Activated T-cell treated with anti-CD3 and anti-CD28 coated beads, Interleukin-2, amount 50 U/mL, for 48 hours (primary cell): ENCODE measurements around the gene TMEM53.

ENCODE experiments used
- DNase-seq, 2 experiments: peaks; one replicate each; pipeline ENCODE4 v3.0.0-alpha.2; 2020

Gene TMEM53

DNA sequence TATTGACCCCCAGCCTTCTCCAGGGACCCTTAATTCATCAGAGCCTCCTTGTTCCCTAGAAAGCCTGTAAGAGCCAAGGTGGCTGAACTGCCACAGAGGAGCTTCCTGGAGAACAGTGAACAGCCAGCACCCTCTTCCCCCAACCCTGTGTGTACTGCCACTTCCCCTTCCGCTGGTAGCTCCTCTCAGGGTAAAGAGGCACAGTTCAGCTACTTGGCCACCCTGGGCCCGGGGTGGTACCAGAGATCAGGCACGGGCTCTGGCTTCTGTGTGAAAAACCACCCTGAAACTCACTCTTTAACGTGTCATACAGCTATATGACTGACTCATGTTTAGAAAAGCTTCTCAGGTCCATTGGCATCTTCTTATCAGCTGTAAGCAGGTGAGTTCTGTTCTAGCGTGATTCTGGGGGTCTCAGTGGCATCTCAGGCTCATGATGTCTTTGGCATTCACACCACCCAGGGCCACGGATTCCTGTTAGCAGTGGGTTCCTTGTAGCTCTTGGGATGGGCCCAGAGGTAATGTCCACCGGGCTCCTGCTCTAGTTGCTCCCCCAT lies 22.6 kb upstream of the TMEM53 start:
- DNase-seq = peak; percentile 58 to 63

- DNase-seq = no peak
Observed at GRCh38 chr1:44696101-44696500, 21.8 kb upstream of the TMEM53 start.

DNA sequence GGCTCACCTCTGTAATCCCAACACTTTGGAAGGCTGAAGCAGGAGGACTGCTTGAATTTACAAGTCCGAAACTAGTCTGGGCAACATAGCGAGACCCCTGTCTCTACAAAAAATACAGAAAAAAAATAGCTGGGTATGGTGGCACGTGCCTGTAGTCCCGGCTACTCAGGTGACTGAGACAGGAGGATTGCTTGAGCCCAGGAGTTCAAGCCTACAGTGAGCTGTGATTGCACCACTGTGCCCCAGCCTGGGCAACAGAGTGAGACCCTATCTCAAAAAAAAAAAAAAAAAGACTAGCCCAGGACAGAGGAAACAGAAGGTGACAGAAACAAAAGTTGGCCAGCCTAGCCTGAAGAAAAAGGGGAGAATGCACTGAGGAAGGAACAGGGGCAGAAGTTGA lies 21.4 kb upstream of the TMEM53 start:
- DNase-seq = no peak

DNA sequence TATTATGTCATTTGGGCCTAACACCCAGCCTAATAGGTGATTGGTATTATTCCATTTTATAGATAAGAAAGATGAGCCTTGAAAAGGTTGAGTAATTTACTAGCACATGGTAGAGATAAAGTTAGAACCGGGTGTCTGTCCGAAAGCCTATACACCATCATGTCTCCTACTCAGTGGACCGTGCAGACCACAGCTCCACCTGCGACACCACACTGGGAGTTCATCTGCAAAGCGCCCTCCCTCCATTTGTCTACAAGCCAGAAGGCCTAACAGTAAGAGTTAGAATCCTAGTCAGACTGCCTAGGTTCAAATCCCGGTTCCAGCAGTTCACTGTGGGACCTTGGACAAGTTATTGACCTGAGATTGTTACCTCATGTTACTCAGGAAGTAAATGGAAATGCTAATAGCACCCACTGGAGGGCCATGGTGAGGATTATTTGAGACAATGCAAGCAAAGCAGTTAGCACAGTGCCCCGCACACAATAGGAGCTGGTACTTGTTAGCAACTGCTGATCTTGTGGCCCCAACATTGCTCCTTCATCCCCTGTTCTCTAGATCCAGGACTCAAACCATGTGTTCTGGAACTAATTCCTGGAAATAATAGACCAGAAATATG lies 20.7 kb upstream of the TMEM53 start:
- DNase-seq = no peak

- DNase-seq = no peak
Observed at GRCh38 chr1:44693900-44694299, 19.6 kb upstream of the TMEM53 start.

- no peak for DNase-seq
Observed at GRCh38 chr1:44693159-44693558, 18.9 kb upstream of the TMEM53 start.

- DNase-seq = no peak
Observed at GRCh38 chr1:44689447-44689765, 15.1 kb upstream of the TMEM53 start.

GRCh38 chr1:44688760-44689446 lies 14.6 kb upstream of the TMEM53 start:
- no peak for DNase-seq

DNA sequence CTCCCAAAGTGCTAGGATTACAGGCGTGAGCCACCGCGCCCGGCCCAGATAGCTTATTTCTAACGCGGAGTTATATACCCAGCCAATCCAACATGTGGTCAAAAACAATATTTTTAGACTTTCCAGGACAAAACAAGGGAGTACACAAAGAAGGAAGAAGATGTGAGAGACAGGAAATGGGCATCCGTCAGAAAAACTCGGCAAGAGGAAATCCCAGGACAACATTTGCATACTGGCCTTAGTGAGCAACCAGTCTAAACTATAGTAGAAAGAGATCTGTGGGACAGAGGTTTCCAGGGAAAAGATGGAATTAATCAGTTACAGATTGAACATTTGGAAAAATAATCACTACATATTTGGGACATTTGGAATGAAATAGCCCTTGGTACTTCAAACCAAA lies 11.6 kb upstream of the TMEM53 start:
- DNase-seq = no peak

DNA sequence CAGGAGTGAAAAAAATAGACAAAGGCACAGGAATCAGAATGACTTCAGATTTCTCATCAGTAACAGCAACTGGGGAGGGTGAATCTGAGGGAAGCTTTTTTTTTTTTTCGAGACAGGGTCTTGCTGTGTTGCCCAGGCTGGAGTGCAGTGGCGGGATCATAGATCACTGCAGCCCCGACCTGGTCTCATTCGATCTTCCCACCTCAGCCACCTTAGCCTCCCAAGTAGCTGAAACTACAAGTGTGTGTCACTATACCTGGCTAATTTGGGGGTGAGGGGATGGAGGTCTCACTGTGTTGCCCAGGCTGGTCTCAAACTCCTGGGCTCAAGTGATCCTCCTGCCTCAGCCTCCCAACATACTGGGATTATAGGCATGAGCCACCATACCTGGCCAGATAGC lies 10.9 kb upstream of the TMEM53 start:
- DNase-seq = no peak

GRCh38 chr1:44684525-44684924 lies 10.2 kb upstream of the TMEM53 start:
- DNase-seq = no peak

DNA sequence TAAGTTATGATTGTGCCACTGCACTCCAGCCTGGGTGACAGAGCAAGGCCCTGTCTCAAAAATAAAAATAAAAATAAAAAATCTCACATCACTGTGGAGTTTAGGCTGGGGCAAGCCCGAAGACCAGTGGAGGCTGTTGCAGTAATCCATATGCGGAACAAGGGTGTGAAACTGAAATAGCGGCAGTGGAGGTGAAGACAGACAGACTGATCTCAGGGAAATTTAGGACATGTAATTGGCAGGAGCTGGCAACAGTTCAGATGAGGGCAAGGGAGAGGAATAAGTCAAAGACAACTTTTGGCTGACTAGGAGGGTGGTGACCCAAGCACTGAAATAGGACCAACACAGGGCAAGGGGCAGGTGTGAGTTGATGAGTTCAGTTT lies 8.6 kb upstream of the TMEM53 start:
- no peak for DNase-seq

DNA sequence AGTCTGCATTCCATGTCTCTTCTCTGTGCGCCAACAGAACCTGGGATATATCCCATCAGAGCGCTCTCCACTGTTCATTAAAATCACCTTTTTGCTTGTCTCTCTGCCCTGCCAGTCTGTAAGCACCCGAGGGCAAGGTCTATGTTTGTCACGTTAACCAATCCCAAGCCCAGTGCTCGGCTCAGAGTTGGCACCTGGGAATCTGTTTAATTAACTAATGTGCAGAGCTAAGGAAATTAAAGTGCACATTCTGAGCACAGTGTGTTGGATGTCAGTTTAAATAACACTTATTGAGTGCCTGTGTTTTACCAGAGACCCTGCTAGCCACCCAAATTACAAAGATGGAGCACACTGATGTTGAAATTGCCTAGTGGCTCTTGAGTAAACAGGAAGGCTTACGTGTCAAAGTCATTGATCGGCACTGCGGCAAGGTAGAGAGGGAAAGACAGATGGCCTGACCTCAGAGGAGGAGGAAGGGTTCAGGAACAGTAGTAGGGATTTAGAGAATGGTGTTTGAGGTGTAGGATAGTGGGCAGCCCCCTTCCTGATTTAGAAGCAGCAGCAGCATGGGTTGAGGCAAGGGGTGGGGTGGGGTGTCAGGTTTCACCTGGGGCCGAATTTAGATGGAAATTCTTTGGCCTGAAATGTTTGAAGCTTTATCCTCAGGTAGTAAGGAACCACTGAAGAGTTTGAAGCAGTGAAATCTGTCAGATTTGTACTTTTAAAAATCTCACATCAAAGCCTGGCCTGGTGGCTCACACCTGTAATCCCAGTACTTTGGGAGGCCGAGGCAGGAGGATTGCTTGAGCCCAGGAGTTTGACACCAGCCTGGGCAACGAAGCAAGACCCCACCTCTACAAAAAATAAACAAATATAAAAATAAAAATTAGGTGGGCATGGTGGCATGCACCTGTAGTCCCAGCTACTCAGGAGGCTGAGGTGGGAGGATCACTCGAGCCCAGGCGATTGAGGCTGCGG lies 7.9 kb upstream of the TMEM53 start:
- no peak for DNase-seq

- DNase-seq = no peak
Observed at GRCh38 chr1:44679468-44679867, 5.2 kb upstream of the TMEM53 start.

- DNase-seq = no peak
Observed at GRCh38 chr1:44678626-44679025, 4.3 kb upstream of the TMEM53 start.

- no peak for DNase-seq
Observed at GRCh38 chr1:44678120-44678519, 3.8 kb upstream of the TMEM53 start.

DNA sequence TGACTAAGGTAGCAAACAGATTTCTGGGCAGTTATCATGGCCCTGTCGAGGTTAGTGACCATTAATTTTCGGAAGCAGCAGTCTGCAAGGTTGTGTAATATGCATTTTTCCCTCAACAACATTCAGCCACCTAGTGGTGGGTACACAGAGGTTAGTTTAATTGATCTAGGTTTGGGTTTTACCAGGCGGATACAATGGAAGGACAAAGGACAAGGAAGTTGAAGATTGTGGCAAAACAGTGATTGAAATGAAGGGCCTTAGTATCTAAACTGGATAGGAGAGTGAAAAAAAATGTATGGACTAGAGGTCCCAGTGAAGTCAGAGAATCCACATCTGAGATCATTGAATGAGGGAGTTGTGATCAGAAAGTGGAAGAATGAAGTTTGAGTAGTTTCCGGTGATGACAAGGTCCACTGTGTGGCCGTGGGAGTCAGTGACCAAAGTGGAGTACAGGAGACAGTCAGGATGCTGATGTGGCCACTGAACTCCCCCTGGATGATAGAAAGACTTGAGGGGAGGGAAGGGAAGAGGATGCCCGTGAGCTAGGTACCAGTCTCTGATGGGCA lies 3.0 kb upstream of the TMEM53 start:
- DNase-seq = no peak

DNA sequence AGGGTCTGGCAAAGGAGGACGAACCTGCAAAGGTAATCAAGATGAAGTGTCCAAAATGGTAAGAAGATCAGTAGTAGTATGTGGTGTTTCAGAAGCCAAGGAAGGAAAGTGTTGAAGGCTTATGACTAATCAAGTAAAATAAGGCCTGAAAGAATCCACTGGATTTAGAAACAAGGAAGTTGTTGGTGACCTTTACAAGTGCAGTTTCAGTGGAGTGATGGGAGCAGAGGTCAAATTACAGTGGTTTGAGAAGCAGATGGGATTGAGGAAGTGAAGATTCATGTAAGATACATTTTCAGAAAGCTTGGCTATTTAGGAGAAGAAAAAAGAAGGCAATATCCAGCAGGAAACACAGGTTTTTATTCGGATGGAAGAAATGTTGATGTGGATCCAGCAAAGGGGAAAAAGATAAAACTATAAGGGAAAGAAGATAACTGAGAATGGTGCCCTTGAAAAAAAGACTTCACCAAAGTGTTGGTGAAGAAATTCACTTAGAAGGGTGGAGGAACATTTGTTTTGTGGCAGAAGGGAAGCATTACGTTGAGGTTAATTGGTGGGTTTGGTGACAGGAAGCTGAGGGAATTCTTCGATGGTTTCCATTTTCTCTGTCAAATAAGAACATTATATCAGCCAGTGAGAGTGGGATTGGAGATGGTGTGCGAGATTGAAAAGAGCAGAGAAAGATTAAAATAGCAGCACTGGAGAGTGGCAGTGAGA lies 2.4 kb upstream of the TMEM53 start:
- no peak for DNase-seq

- no peak for DNase-seq
Observed at GRCh38 chr1:44675186-44675585, 905 bp upstream of the TMEM53 start.

DNA sequence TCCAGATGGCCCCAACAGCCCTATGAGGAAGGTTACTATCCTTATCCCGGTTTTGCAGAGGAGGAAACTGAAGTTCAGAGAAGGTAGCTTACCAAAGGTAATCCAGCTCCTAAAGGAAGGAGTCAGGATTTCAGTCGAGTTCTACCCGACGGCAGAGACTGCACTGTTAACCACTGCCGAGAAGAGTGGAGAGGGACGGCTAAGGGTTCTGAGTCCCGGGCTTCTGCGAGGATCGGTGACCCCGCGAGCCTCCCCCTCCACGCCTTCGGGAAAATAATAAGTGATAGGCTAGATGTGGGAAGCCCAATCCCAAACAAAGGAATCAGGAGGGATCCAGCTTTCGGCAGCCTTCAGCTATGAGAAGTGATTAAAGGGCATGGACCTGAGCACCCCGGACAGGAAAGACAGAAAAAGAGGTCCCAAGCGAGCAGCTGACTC lies 587 bp downstream of the TMEM53 start:
- no peak for DNase-seq

GRCh38 chr1:44672961-44673674 lies 1.2 kb downstream of the TMEM53 start:
- no peak for DNase-seq
